GM12878 (cell line): ENCODE measurements around the gene GRIK4. TPM values are rescaled to one million over a fixed set of nuclear protein-coding genes. Genes with fewer than 3 reads are reported as not detected.
A peak's percentile ranks its signal among the peaks of the same experiment; 100 is the strongest.

Experiments
- ATAC-seq: fragments of 200-7000 bp; cut with Tn5 transposase; 3 replicates; pipeline ENCODE4 v1.9.1; 2020; ENCODE audit warnings: mild to moderate bottlenecking, moderate library complexity
- BruUV-seq: library from RNA; stranded (reverse); fragments of 400-500 nt; replicated peaks from 2 replicates; lab custom pipeline; 2021; lab: Mats Ljungman, UMichigan
- CTCF ChIA-PET: fragments of 300-600 bp; sonication (Branson Sonifier 250); formaldehyde crosslinking; extraction: SDS; loops from one replicate; lab custom pipeline; 2021; ENCODE audit warnings: inconsistent platforms; lab: Yijun Ruan, JAX
- POLR2A ChIA-PET: fragments of 350-600 bp; formaldehyde crosslinking; extraction: SDS; loops from one replicate; lab custom pipeline; 2021; ENCODE audit warnings: inconsistent platforms; lab: Charles Lee
- RAD21 ChIA-PET: fragments of 300-600 bp; sonication (Branson Sonifier 250); formaldehyde crosslinking; loops from one replicate; lab custom pipeline; 2023; ENCODE audit warnings: antibody characterized with exemption; ENCODE audit not compliant: unreplicated experiment; lab: Charles Lee
- SMC1A ChIA-PET: fragments of 300-600 bp; sonication (Branson Sonifier 250); formaldehyde crosslinking; loops from one replicate; lab custom pipeline; 2023; ENCODE audit not compliant: unreplicated experiment, uncharacterized antibody; lab: Charles Lee
- DNase-seq: peaks from one replicate; pipeline ENCODE4 v3.0.0-alpha.2; 2011; ENCODE audit warnings: low read depth, low spot score
- FAIRE-seq: peaks from 3 replicates; lab custom pipeline; 2011; peaks lifted over from hg19 to GRCh38; lab: Jason Lieb, UNC
- H2AFZ ChIP-seq: 2 replicates; pipeline ENCODE4 v1.6.0; 2011; ENCODE audit warnings: low read depth, low read length, control low read depth; ENCODE audit not compliant: control insufficient read depth
- H3K27ac ChIP-seq: 2 replicates; pipeline ENCODE4 v1.5.1; 2011; ENCODE audit warnings: control low read depth; ENCODE audit not compliant: control insufficient read depth, insufficient read depth
- H3K27me3 ChIP-seq, 2 experiments: replicated peaks in 1 of 2; 2 replicates each; pipeline versions ENCODE4 v1.6.0 to v1.6.1; 2011; ENCODE audit warnings: low read length in 1 of 2; ENCODE audit not compliant: control insufficient read depth in 2 of 2, insufficient read depth in 2 of 2
- H3K36me3 ChIP-seq, 2 experiments: 2 replicates each; pipeline ENCODE4 v1.5.1; 2011; ENCODE audit warnings: low read length in 1 of 2; ENCODE audit not compliant: control insufficient read depth in 2 of 2, insufficient read depth in 2 of 2
- H3K4me1 ChIP-seq: 2 replicates; pipeline ENCODE4 v1.6.1; 2011; ENCODE audit warnings: mild to moderate bottlenecking, low read length, moderate library complexity, mixed read lengths; ENCODE audit not compliant: control insufficient read depth, insufficient read depth
- H3K4me2 ChIP-seq: 2 replicates; pipeline ENCODE4 v1.6.0; 2011; ENCODE audit warnings: control low read depth; ENCODE audit not compliant: control insufficient read depth, insufficient read depth
- H3K4me3 ChIP-seq: fragments of 200-600 bp; sonication (generic); 2 replicates; pipeline ENCODE4 v1.5.1; 2016
- H3K79me2 ChIP-seq: 2 replicates; pipeline ENCODE4 v1.6.0; 2011; ENCODE audit warnings: low read length; ENCODE audit not compliant: control insufficient read depth, insufficient read depth
- H3K9ac ChIP-seq: 2 replicates; pipeline ENCODE4 v1.8.0; 2011; ENCODE audit warnings: low read length, control low read depth, mixed read lengths; ENCODE audit not compliant: control insufficient read depth, insufficient read depth
- H3K9me3 ChIP-seq: replicated peaks from 3 replicates; pipeline ENCODE4 v1.5.1; 2011; ENCODE audit warnings: mild to moderate bottlenecking, low read length; ENCODE audit not compliant: control insufficient read depth, insufficient read depth
- H4K20me1 ChIP-seq: 2 replicates; pipeline ENCODE4 v1.6.0; 2011; ENCODE audit not compliant: control insufficient read depth, insufficient read depth
- ASH2L ChIP-seq: fragments of 300-600, 200-600 bp; sonication (generic); IDR thresholded peaks from 2 replicates; pipeline ENCODE4 v1.6.1; 2017; ENCODE audit warnings: low read depth, mild to moderate bottlenecking, borderline replicate concordance
- BHLHE40 ChIP-seq, 2 experiments: fragments of 450-650 bp in 1 of 2; IDR thresholded peaks; 2 replicates each; pipeline ENCODE4 v1.6.1; 2011 to 2017; ENCODE audit warnings: low read depth in 2 of 2, borderline replicate concordance in 1 of 2, improper control_type of control experiment in 1 of 2, low read length in 1 of 2, mild to moderate bottlenecking in 1 of 2
- CBX3 ChIP-seq: fragments of 200-600 bp; sonication (generic); IDR thresholded peaks from 2 replicates; pipeline ENCODE4 v1.6.1; 2016; ENCODE audit warnings: low read depth, borderline replicate concordance
- CREM ChIP-seq: IDR thresholded peaks from 2 replicates; pipeline ENCODE4 v1.6.1; 2014; ENCODE audit warnings: antibody characterized with exemption, low read depth
- CTCF ChIP-seq, 3 experiments: IDR thresholded peaks in 2 of 3; conservative IDR thresholded peaks in 1 of 3; 2 replicates each; pipeline ENCODE4 v1.5.1; 2011; ENCODE audit warnings: low read depth in 3 of 3, low read length in 3 of 3, mild to moderate bottlenecking in 3 of 3, control low read depth in 2 of 3, moderate library complexity in 2 of 3, inconsistent platforms in 1 of 3, mixed read lengths in 1 of 3; ENCODE audit not compliant: control insufficient read depth in 2 of 3, insufficient read depth in 1 of 3; ENCODE audit errors: extremely low read depth in 1 of 3
- E4F1 ChIP-seq: fragments of 450-650 bp; IDR thresholded peaks from 2 replicates; pipeline ENCODE4 v1.6.1; 2018; ENCODE audit warnings: borderline replicate concordance, mild to moderate bottlenecking; ENCODE audit not compliant: partially characterized antibody
- EED ChIP-seq: sonication (generic); IDR thresholded peaks from 2 replicates; pipeline ENCODE4 v1.6.1; 2016; ENCODE audit warnings: antibody characterized with exemption, low read depth
- EGR1 ChIP-seq, 2 experiments: IDR thresholded peaks; 1 replicate in 1 of 2; 2 replicates in 1 of 2; pipeline ENCODE4 v1.6.1; 2011 to 2012; ENCODE audit warnings: low read depth in 2 of 2, low read length in 2 of 2, borderline replicate concordance in 1 of 2, mild to moderate bottlenecking in 1 of 2, moderate library complexity in 1 of 2
- EP300 ChIP-seq, 2 experiments: fragments of 150-350 bp in 1 of 2; IDR thresholded peaks; 2 replicates each; pipeline ENCODE4 v1.6.1; 2011 to 2012; ENCODE audit warnings: low read depth in 2 of 2, low read length in 2 of 2, borderline replicate concordance in 1 of 2, improper control_type of control experiment in 1 of 2, inconsistent platforms in 1 of 2; ENCODE audit not compliant: control insufficient read depth in 1 of 2
- JUND ChIP-seq: IDR thresholded peaks from 2 replicates; pipeline ENCODE4 v1.6.1; 2012; ENCODE audit warnings: low read depth, mild to moderate bottlenecking, low read length, improper control_type of control experiment, moderate library complexity
- NRF1 ChIP-seq: conservative IDR thresholded peaks from 2 replicates; pipeline ENCODE4 v1.6.1; 2011; ENCODE audit warnings: mild to moderate bottlenecking, low read depth, low read length, improper control_type of control experiment
- SIN3A ChIP-seq: IDR thresholded peaks from 2 replicates; pipeline ENCODE4 v1.6.1; 2012; ENCODE audit warnings: low read depth, low read length, improper control_type of control experiment
- SMAD1 ChIP-seq: fragments of 450-650 bp; IDR thresholded peaks from 2 replicates; pipeline ENCODE4 v1.6.1; 2018; ENCODE audit warnings: mild to moderate bottlenecking, low read depth; ENCODE audit not compliant: partially characterized antibody
- STAT1 ChIP-seq: fragments of 450-650 bp; conservative IDR thresholded peaks from 2 replicates; pipeline ENCODE4 v1.6.1; 2014; ENCODE audit warnings: antibody characterized with exemption, mild to moderate bottlenecking
- SUZ12 ChIP-seq: fragments of 200-600 bp; sonication (generic); IDR thresholded peaks from one replicate; pipeline ENCODE4 v1.6.1; 2018; ENCODE audit warnings: antibody characterized with exemption, mild to moderate bottlenecking; ENCODE audit not compliant: unreplicated experiment
- TCF3 ChIP-seq: IDR thresholded peaks from 2 replicates; pipeline ENCODE4 v1.6.1; 2012; ENCODE audit warnings: low read depth, mild to moderate bottlenecking, low read length, borderline replicate concordance; ENCODE audit not compliant: insufficient read depth
- ZBED1 ChIP-seq: IDR thresholded peaks from 2 replicates; pipeline ENCODE4 v1.6.1; 2016; ENCODE audit warnings: borderline replicate concordance
- ZNF274 ChIP-seq: IDR thresholded peaks from one replicate; pipeline ENCODE4 v1.8.0; 2011; ENCODE audit not compliant: insufficient read length, insufficient read depth
- ZNF384 ChIP-seq: IDR thresholded peaks from 2 replicates; pipeline ENCODE4 v1.6.1; 2012; ENCODE audit warnings: low read depth, mild to moderate bottlenecking, low read length, improper control_type of control experiment, borderline replicate concordance
- WGBS: methylation state at CpG from one replicate; pipeline ENCODE4 v1.1.6; 2016; ENCODE audit warnings: low lambda C conversion rate; ENCODE audit not compliant: insufficient replicate concordance, insufficient coverage; ENCODE audit errors: missing lambda C conversion rate; 5-methylcytosine and 5-hydroxymethylcytosine counted together
- in situ Hi-C: fragments of 300-500 bp; cut with MboI; formaldehyde crosslinking; loops from 9 replicates; pipeline ENCODE4 v1.14.3; 2018; ENCODE audit warnings: mixed read lengths
- intact Hi-C: fragments of 100-400 bp; cut with micrococcal nuclease; formaldehyde crosslinking; loops from one replicate; pipeline ENCODE4 v1.14.2; 2022; ENCODE audit not compliant: unreplicated experiment
- polyA plus RNA-seq, 11 experiments: library from polyadenylated mRNA; depleted of rRNA in 4 of 11; unstranded in 6 of 11; stranded (reverse) in 5 of 11; fragments of >200 nt; fragmentation: Nextera tagmentation in 4 of 11; fragmentation: Illumina TruSeq in 1 of 11; extraction: Ambion mirVana in 4 of 11; extraction: Trizol in 1 of 11; gene quantifications; 1 replicate in 1 of 11; 2 replicates in 10 of 11; pipeline versions ENCODE4 v1.2.1 to v1.2.3, GENCODE V29; 2011 to 2016; ENCODE audit warnings: inconsistent platforms in 2 of 11, missing spikeins in 2 of 11, low read depth in 1 of 11
- total RNA-seq, 4 experiments: library from RNA; depleted of rRNA in 3 of 4; stranded (reverse); fragments of >200 nt in 3 of 4; fragmentation: Illumina TruSeq in 1 of 4; extraction: Trizol in 1 of 4; gene quantifications; 2 replicates each; pipeline versions ENCODE4 v1.2.1 to v1.2.3, GENCODE V29; 2013 to 2021

GRIK4 gene
- total and polyA plus RNA-seq, 10 of the 15 experiments (the other 5 are each of a cell fraction or from before 2014, with no cell fraction given): 0.33 to 3.6 (median 0.72) TPM

GRCh38 chr11:120835601-120836228 lies 324.2 kb downstream of the GRIK4 start:
- Histone ChIP-seq H3K27ac (no peak overlapping the region), H2AFZ (peak overlapping the region; percentile 37), H3K4me1 (peaks cover 21% of the 10 kb centered on the region), H3K4me3 (no peak overlapping the region), H3K27me3 (no peaks in the 10 kb centered on the region), H4K20me1 (no peaks in the 10 kb centered on the region), H3K36me3 (no peaks in the 10 kb centered on the region), H3K9me3 (no peaks in the 10 kb centered on the region), H3K9ac (no peak overlapping the region), H3K79me2 (no peaks in the 10 kb centered on the region), H3K4me2 (peak overlapping the region; percentile 60)
- ChIA-PET RAD21 (interaction anchor here (1.0 kb wide), 1 partner anchor 119 kb away, joined by 3 read pairs; no protein-coding TSS in a partner anchor), CTCF (interaction anchor here (0.6 to 1.2 kb wide), 3 partner anchors 93 to 101 kb away, joined by 3 to 6 read pairs (median 4); no protein-coding TSS in a partner anchor), POLR2A (no interaction called here), SMC1A (interaction anchor here (1.1 to 1.3 kb wide), 2 partner anchors 12 to 91 kb away, joined by 3 to 4 read pairs; no protein-coding TSS in a partner anchor)
- DNase-seq (peak; percentile 63), FAIRE-seq (peak; percentile 81), ATAC-seq (peak; percentile 95)
- 3% methylated on average over 11 of the region's 11 CpGs for WGBS
- no TSS peak for BruUV-seq
- intact Hi-C loops: loop anchor here (10.0 kb wide), 1 partner anchor 89 kb away; no protein-coding TSS in a partner anchor
- in situ Hi-C loops: no loop called here
- TF ChIP-seq ZNF274: no peak
- 0 out of 6 replicates have a peak, but pooled peaks of 1 of the 3 experiments have one; percentile 15 for TF ChIP-seq CTCF (IDR thresholded peaks at IDR 0.05 in 2 of 3, conservative IDR thresholded peaks at IDR 0.05 in 1 of 3; ENCODE audit: control insufficient read depth in 2 of 3, extremely low read depth in 1 of 3, insufficient read depth in 1 of 3, low read depth in 3 of 3, low read length in 3 of 3)
- TF ChIP-seq ZBED1: no peak
- no peak for TF ChIP-seq E4F1
- TF ChIP-seq JUND: peak; percentile 84
- no peak for TF ChIP-seq NRF1
- TF ChIP-seq SMAD1: no peak
- TF ChIP-seq TCF3: no peak
- no peak for TF ChIP-seq EGR1 (IDR thresholded peaks at IDR 0.05; ENCODE audit: borderline replicate concordance in 1 of 2, low read depth in 2 of 2, low read length in 2 of 2)
- TF ChIP-seq EED: peak; percentile 35; the same call in 1 of the 2 replicates
- peak in 1 of 2 experiments; percentile 89; a peak in 3 of 4 replicates for TF ChIP-seq EP300 (IDR thresholded peaks at IDR 0.05; ENCODE audit: borderline replicate concordance in 1 of 2, control insufficient read depth in 1 of 2, low read depth in 2 of 2, low read length in 2 of 2)
- no peak for TF ChIP-seq ZNF384
- TF ChIP-seq SUZ12: no peak
- TF ChIP-seq ASH2L: no peak
- no peak for TF ChIP-seq CBX3
- peak; percentile 13 to 55; a peak in 1 of 4 replicates for TF ChIP-seq BHLHE40 (IDR thresholded peaks at IDR 0.05; ENCODE audit: borderline replicate concordance in 1 of 2, low read depth in 2 of 2, low read length in 1 of 2)
- peak; percentile 91 for TF ChIP-seq CREM
- no peak for TF ChIP-seq SIN3A
- no peak for TF ChIP-seq STAT1
